Karpas-422 (cell line): ENCODE measurements around the gene STMN1. TPM values are rescaled to one million over a fixed set of nuclear protein-coding genes. Genes with fewer than 3 reads are reported as not detected.

Source experiments
- DNase-seq: peaks from one replicate; pipeline ENCODE4 v3.0.0-alpha.2; 2015
- H2AFZ ChIP-seq: fragments of 200-600 bp; sonication (generic); 2 replicates; pipeline ENCODE4 v1.6.1; 2014; ENCODE audit warnings: antibody characterized with exemption, low read length, mixed read lengths
- H3K27ac ChIP-seq: fragments of 200-600 bp; sonication (generic); 2 replicates; pipeline ENCODE4 v1.5.1; 2014; ENCODE audit warnings: mild to moderate bottlenecking, low read length, moderate library complexity
- H3K27me3 ChIP-seq: fragments of 200-600 bp; sonication (generic); 2 replicates; pipeline ENCODE4 v1.6.1; 2014; ENCODE audit warnings: low read length, mixed read lengths
- H3K36me3 ChIP-seq: fragments of 200-600 bp; sonication (generic); 2 replicates; pipeline ENCODE4 v1.6.1; 2014; ENCODE audit warnings: low read length, mixed read lengths; ENCODE audit not compliant: insufficient read depth
- H3K4me1 ChIP-seq: fragments of 200-600 bp; sonication (generic); 2 replicates; pipeline ENCODE4 v1.6.1; 2014; ENCODE audit warnings: mild to moderate bottlenecking, low read length, mixed read lengths
- H3K4me2 ChIP-seq: fragments of 200-600 bp; sonication (generic); 2 replicates; pipeline ENCODE4 v1.6.1; 2014; ENCODE audit warnings: low read length, low read depth, mild to moderate bottlenecking; ENCODE audit not compliant: poor library complexity, severe bottlenecking
- H3K4me3 ChIP-seq: fragments of 200-600 bp; sonication (generic); 2 replicates; pipeline ENCODE4 v1.5.1; 2014; ENCODE audit warnings: mild to moderate bottlenecking, antibody characterized with exemption, low read length, mixed read lengths
- H3K79me2 ChIP-seq: fragments of 200-600 bp; sonication (generic); 2 replicates; pipeline ENCODE4 v1.6.1; 2014; ENCODE audit warnings: mild to moderate bottlenecking, low read length, mixed read lengths
- H3K9ac ChIP-seq: fragments of 200-600 bp; sonication (generic); 2 replicates; pipeline ENCODE4 v1.6.0; 2014; ENCODE audit warnings: low read length
- H3K9me2 ChIP-seq: fragments of 200-600 bp; sonication (generic), shearing (Covaris generic); replicated peaks from 2 replicates; pipeline ENCODE4 v1.6.0; 2014; ENCODE audit warnings: mild to moderate bottlenecking, low read length, moderate library complexity; ENCODE audit not compliant: insufficient read depth
- H3K9me3 ChIP-seq: fragments of 300-700, 200-600 bp; sonication (generic); 2 replicates; pipeline ENCODE4 v1.6.1; 2014; ENCODE audit warnings: low read length, mixed read lengths
- H4K20me1 ChIP-seq: fragments of 200-600 bp; sonication (generic); 2 replicates; pipeline ENCODE4 v1.6.1; 2014; ENCODE audit warnings: mild to moderate bottlenecking, antibody characterized with exemption, low read length, low read depth; ENCODE audit not compliant: insufficient read depth
- total RNA-seq: library from RNA; depleted of rRNA; stranded (reverse); fragments of >200 nt; shearing (Covaris generic); gene quantifications from 2 replicates; pipeline ENCODE4 v1.2.3, GENCODE V29; 2014; ENCODE audit warnings: low replicate concordance; rRNA removed

The STMN1 gene
- total RNA-seq = 160 and 173 TPM in 2 replicates

DNA sequence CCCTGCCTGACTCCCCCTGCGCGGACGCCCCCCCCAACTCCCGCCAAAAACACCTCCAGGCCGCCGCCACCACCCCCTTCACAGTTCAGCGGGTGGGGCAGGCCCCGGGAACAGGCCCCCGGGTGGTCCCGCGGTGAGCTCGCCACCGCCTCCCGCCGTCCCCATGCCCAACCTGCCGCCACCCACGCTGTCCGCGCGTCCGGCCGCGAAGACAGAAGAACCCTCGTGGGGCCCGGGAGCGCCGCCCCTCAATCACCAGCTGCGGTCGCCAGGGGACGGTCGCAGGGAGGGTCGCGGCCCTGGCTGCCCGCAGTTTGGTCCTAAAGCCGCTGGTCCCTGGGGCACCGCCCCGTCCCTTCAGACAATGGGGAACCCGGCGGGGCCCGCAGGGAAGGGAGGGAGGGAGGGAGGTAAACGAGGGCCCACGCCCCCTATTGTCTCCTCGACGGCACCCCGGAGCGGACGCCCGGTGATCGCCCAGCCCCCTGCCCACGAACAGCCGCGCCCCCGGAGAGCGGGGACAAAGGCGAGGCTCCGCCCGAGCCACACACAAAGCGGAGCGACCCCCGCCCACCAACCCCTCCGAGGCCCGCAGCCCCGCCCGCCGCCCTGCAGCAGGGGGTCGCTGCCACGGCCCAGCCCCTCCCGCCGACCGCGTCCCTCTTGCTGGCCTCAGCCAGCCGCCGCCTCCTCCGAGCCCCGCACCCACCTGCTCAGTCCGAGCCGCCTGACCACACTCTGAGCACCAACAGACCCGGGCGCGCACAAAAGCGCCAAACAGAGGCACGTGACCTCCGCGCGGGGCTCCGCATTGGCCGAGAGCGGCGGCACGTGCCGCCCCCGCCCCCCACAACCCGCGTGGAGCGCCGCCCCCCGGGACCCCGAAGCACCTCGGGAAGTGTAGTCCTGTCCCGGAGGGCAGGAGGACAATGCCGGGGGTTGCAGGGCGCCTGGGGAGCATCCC lies at the start of gene STMN1:
Gene STMN1, minus strand, starts transcription at position 740 of the 964 bp plus-strand sequence. CDS start 1,743 bp downstream, outside the sequence.
- Histone ChIP-seq H3K4me3 (peak within 1 kb of the TSS; percentile 86), H3K9me2 (no peaks in the 10 kb centered on the region), H3K4me2 (peak within 1 kb of the TSS; percentile 98), H3K27ac (peak within 1 kb of the TSS; percentile 94), H3K27me3 (no peaks in the 10 kb centered on the region), H3K36me3 (peaks cover 29% of the 10 kb centered on the region), H4K20me1 (no peaks in the 10 kb centered on the region), H3K9ac (peak within 1 kb of the TSS; percentile 79), H3K9me3 (no peaks in the 10 kb centered on the region), H3K4me1 (peaks cover 16% of the 10 kb centered on the region), H2AFZ (no peak within 1 kb of the TSS), H3K79me2 (peaks cover 38% of the 10 kb centered on the region)
- DNase-seq = peak; percentile 98

GRCh38 chr1:25955553-25955952 lies 49.3 kb upstream of the STMN1 start:
- no peak overlapping the region for H3K4me2 ChIP-seq
- no peaks in the 10 kb centered on the region for H3K36me3 ChIP-seq
- H3K27me3 ChIP-seq = no peaks in the 10 kb centered on the region
- no peak overlapping the region for H3K27ac ChIP-seq
- no peak overlapping the region for H3K9ac ChIP-seq
- H3K79me2 ChIP-seq = no peaks in the 10 kb centered on the region
- no peaks in the 10 kb centered on the region for H3K9me2 ChIP-seq
- no peak for DNase-seq
- no peaks in the 10 kb centered on the region for H3K9me3 ChIP-seq
- no peaks in the 10 kb centered on the region for H4K20me1 ChIP-seq
- no peaks in the 10 kb centered on the region for H3K4me1 ChIP-seq
- no peak overlapping the region for H2AFZ ChIP-seq
- no peak overlapping the region for H3K4me3 ChIP-seq

GRCh38 chr1:25954282-25954938 lies 48.2 kb upstream of the STMN1 start:
- no peaks in the 10 kb centered on the region for H3K9me2 ChIP-seq
- H3K27ac ChIP-seq = no peak overlapping the region
- no peaks in the 10 kb centered on the region for H3K27me3 ChIP-seq
- H3K79me2 ChIP-seq = no peaks in the 10 kb centered on the region
- H3K4me1 ChIP-seq = no peaks in the 10 kb centered on the region
- no peak overlapping the region for H3K4me3 ChIP-seq
- no peak overlapping the region for H2AFZ ChIP-seq
- H4K20me1 ChIP-seq = no peaks in the 10 kb centered on the region
- H3K9ac ChIP-seq = no peak overlapping the region
- no peak for DNase-seq
- H3K9me3 ChIP-seq = no peaks in the 10 kb centered on the region
- no peaks in the 10 kb centered on the region for H3K36me3 ChIP-seq
- no peak overlapping the region for H3K4me2 ChIP-seq

DNA sequence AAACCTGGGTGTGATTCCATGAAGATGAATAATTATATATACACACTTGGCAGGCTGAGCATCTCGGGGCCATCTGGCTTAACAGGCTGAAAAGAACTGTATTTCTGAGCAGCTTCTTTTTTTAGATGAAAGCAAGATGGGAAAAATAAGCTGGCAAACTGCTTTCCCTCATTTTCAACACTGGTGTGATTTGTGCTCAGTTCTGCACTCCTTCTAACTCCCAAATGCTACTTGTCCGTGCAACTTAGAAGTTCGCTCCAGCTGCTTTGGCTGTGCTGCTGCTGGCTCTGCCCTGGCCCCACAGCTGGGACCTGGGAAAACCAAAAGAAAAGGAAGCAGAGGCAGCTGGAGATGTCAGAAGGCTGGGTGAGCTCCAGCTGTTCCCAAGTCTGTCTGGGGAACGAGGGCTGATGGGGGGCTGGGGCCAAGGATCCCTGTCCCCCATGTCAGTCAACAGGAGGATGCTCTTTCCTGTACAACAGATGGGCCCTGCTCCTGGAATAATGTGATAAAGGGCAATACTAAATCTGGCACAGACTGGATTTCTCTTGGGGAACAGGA lies 46.7 kb upstream of the STMN1 start:
- H3K9ac ChIP-seq = no peak overlapping the region
- H4K20me1 ChIP-seq = no peaks in the 10 kb centered on the region
- no peak overlapping the region for H3K4me3 ChIP-seq
- H3K36me3 ChIP-seq = no peaks in the 10 kb centered on the region
- no peak overlapping the region for H2AFZ ChIP-seq
- H3K4me1 ChIP-seq = no peaks in the 10 kb centered on the region
- H3K27me3 ChIP-seq = no peaks in the 10 kb centered on the region
- H3K4me2 ChIP-seq = no peak overlapping the region
- DNase-seq = no peak
- no peaks in the 10 kb centered on the region for H3K9me3 ChIP-seq
- H3K79me2 ChIP-seq = no peaks in the 10 kb centered on the region
- no peak overlapping the region for H3K27ac ChIP-seq
- H3K9me2 ChIP-seq = no peaks in the 10 kb centered on the region

DNA sequence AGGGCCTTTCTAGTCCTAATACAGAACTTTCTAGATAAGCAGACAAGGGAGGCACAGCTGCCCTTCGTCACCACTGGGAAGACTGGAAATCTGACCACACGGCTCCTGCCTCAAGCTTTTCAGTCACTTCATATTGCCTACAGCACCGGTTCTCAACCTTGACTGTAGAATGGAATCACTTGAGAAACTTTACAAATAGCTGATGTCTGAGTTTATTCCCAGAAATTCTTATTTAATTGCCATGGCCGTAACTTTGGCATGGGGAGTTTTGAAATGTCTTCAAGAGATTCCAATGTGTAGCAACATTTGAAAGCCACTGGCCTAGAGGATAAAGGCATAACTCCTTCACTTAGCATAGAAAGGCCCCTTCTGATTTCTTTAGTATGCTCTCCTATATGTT lies 42.4 kb upstream of the STMN1 start:
- no peak overlapping the region for H3K9ac ChIP-seq
- H3K4me2 ChIP-seq = no peak overlapping the region

DNA sequence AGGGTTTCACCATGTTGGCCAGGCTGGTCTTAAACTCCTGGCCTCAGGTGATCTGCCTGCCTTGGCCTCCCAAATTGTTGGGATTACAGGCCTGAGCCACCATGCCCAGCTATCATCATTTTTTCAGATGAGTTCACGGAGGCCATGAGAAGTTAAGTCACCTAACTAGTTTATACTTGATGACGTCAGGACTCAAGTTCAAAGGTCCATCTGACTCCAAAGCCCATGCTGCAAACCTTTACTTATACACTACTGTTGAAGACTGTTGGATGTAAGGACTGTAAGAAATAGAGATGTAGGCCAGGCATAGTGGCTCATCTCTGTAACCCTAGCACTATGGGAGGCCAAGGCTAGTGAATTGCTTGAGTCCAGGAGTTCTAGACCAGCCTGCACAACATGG lies 40.8 kb upstream of the STMN1 start:
- H4K20me1 ChIP-seq = no peaks in the 10 kb centered on the region
- no peaks in the 10 kb centered on the region for H3K36me3 ChIP-seq
- H3K27ac ChIP-seq = no peak overlapping the region
- DNase-seq = no peak
- no peaks in the 10 kb centered on the region for H3K27me3 ChIP-seq
- no peaks in the 10 kb centered on the region for H3K79me2 ChIP-seq
- no peak overlapping the region for H2AFZ ChIP-seq
- no peaks in the 10 kb centered on the region for H3K9me2 ChIP-seq
- H3K4me3 ChIP-seq = no peak overlapping the region
- H3K9me3 ChIP-seq = no peaks in the 10 kb centered on the region
- H3K4me2 ChIP-seq = no peak overlapping the region
- H3K9ac ChIP-seq = no peak overlapping the region
- no peaks in the 10 kb centered on the region for H3K4me1 ChIP-seq

More for the DNA sequence above, 42.4 kb upstream of the STMN1 start:
- no peaks in the 10 kb centered on the region for H4K20me1 ChIP-seq
- H3K4me1 ChIP-seq = no peaks in the 10 kb centered on the region
- H3K27me3 ChIP-seq = no peaks in the 10 kb centered on the region
- no peak overlapping the region for H3K4me3 ChIP-seq
- H3K9me2 ChIP-seq = no peaks in the 10 kb centered on the region
- H3K27ac ChIP-seq = no peak overlapping the region
- H3K79me2 ChIP-seq = no peaks in the 10 kb centered on the region
- no peaks in the 10 kb centered on the region for H3K9me3 ChIP-seq
- no peaks in the 10 kb centered on the region for H3K36me3 ChIP-seq
- DNase-seq = no peak
- H2AFZ ChIP-seq = no peak overlapping the region

DNA sequence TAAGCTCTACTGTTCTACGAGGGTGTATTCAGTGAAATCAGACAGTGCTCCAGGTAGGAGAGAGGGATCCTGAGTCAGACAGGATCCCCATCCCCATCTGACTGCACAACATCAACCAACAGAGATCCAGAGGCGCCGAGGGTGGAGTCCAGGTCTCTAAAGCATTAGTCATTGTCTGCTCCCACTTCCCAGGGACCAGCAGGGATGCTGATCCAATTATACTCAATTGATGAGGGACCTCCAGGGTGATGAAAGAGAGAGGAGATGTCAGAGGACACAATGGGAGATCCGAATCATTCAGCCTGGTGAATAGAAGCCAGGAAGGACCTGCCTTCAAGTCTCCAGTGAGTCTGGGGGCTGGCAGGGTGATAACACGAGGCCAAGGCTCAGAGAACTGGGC lies 39.5 kb upstream of the STMN1 start:
- Histone ChIP-seq H3K4me1 (no peaks in the 10 kb centered on the region), H3K27ac (no peak overlapping the region), H2AFZ (no peak overlapping the region), H3K4me2 (no peak overlapping the region), H3K9ac (no peak overlapping the region), H3K9me3 (no peaks in the 10 kb centered on the region), H3K27me3 (no peaks in the 10 kb centered on the region), H3K79me2 (no peaks in the 10 kb centered on the region), H4K20me1 (no peaks in the 10 kb centered on the region), H3K9me2 (no peaks in the 10 kb centered on the region), H3K4me3 (no peak overlapping the region), H3K36me3 (no peaks in the 10 kb centered on the region)
- DNase-seq = no peak

GRCh38 chr1:25944986-25945385 lies 38.8 kb upstream of the STMN1 start:
- Histone ChIP-seq H3K27me3 (no peaks in the 10 kb centered on the region), H3K9ac (no peak overlapping the region), H3K9me2 (no peaks in the 10 kb centered on the region), H3K79me2 (no peaks in the 10 kb centered on the region), H2AFZ (no peak overlapping the region), H4K20me1 (no peaks in the 10 kb centered on the region), H3K27ac (no peak overlapping the region), H3K36me3 (no peaks in the 10 kb centered on the region), H3K4me1 (no peaks in the 10 kb centered on the region), H3K9me3 (no peaks in the 10 kb centered on the region), H3K4me2 (no peak overlapping the region), H3K4me3 (no peak overlapping the region)
- no peak for DNase-seq
